Sigmoid colon (tissue), 7 donors: ENCODE measurements around the gene HELZ. TPM values are rescaled to one million over a fixed set of nuclear protein-coding genes. Genes with fewer than 3 reads are reported as not detected.

Experiments used
- DNase-seq: peaks from one replicate; pipeline ENCODE4 v3.0.0-alpha.2; 2019
- H3K27ac ChIP-seq, 4 donors: fragments of 200-600 bp; sonication (generic); one replicate each; pipeline ENCODE4 v1.5.1; 2016 to 2019; ENCODE audit warnings: mild to moderate bottlenecking in 1 of 4
- H3K27me3 ChIP-seq, 3 donors: fragments of 200-600 bp; sonication (generic); one replicate each; pipeline ENCODE4 v1.5.1; 2019; ENCODE audit warnings: mild to moderate bottlenecking in 1 of 3
- H3K36me3 ChIP-seq, 4 donors: fragments of 200-600 bp; sonication (generic); one replicate each; pipeline ENCODE4 v1.5.1; 2016 to 2019
- H3K4me1 ChIP-seq, 4 donors: fragments of 200-600 bp; sonication (generic); one replicate each; pipeline ENCODE4 v1.5.1; 2017 to 2019
- H3K4me3 ChIP-seq, 4 donors: fragments of 200-600 bp; sonication (generic); one replicate each; pipeline ENCODE4 v1.5.1; 2017 to 2019; ENCODE audit warnings: mild to moderate bottlenecking in 2 of 4, moderate library complexity in 1 of 4
- H3K9me3 ChIP-seq, 4 donors: fragments of 200-600 bp in 3 of 4; sonication (generic) in 3 of 4; one replicate each; pipeline versions ENCODE4 v1.5.1 to v1.6.1; 2013 to 2019
- CTCF ChIP-seq, 4 experiments: fragments of 450-650 bp in 3 of 4; fragments of 200-600 bp in 1 of 4; IDR thresholded peaks; one replicate each; pipeline ENCODE4 v1.5.1; 2016 to 2019; ENCODE audit warnings: antibody characterized with exemption in 4 of 4, mild to moderate bottlenecking in 3 of 4, moderate library complexity in 2 of 4
- EP300 ChIP-seq, 4 donors: sonication (generic); formaldehyde crosslinking; IDR thresholded peaks; one replicate each; pipeline ENCODE4 v1.6.1; 2017; ENCODE audit warnings: antibody characterized with exemption in 4 of 4
- POLR2A ChIP-seq, 2 donors: fragments of 450-650 bp; IDR thresholded peaks; one replicate each; pipeline ENCODE4 v1.6.1; 2016; ENCODE audit warnings: antibody characterized with exemption in 2 of 2, mild to moderate bottlenecking in 2 of 2, moderate library complexity in 2 of 2
- POLR2AphosphoS5 ChIP-seq, 4 donors: sonication (generic); formaldehyde crosslinking; IDR thresholded peaks; one replicate each; pipeline ENCODE4 v1.6.1; 2017; ENCODE audit warnings: antibody characterized with exemption in 4 of 4
- WGBS, 2 donors: extraction: QIAGEN DNeasy Blood & Tissue Kit; methylation state at CpG; one replicate each; pipeline ENCODE4 v1.1.7; 2013; 5-methylcytosine and 5-hydroxymethylcytosine counted together
- intact Hi-C: fragments of 100-400 bp; cut with DNase I; formaldehyde crosslinking; loops from one replicate; pipeline ENCODE4 v1.15.1; 2023
- polyA plus RNA-seq, 3 donors: library from polyadenylated mRNA; stranded (reverse); fragments of 200-250 nt; gene quantifications; one replicate each; pipeline ENCODE4 v1.2.3, GENCODE V29; 2013
- total RNA-seq, 4 donors: library from RNA; depleted of rRNA; stranded (reverse); fragments of >200 nt; gene quantifications; one replicate each; pipeline ENCODE4 v1.1.0, GENCODE V29; 2016
- donor health status: healthy with polysubstance abuse.
- donor health status: Bipolar disorder and iron deficiency.
- donor health status: healthy.

HELZ gene
- total and polyA plus RNA-seq, 7 donors, result 2.4 to 61.5 (median 31.7) TPM

- intact Hi-C loops, result no loop called here
- no peak for TF ChIP-seq POLR2A (IDR thresholded peaks at IDR 0.05)
- TF ChIP-seq CTCF (IDR thresholded peaks at IDR 0.05), result no peak
- no peak for TF ChIP-seq POLR2AphosphoS5 (IDR thresholded peaks at IDR 0.05)
- TF ChIP-seq EP300 (IDR thresholded peaks at IDR 0.05), result no peak
These were observed 17.5 kb downstream of the HELZ start for GRCh38 chr17:67227488-67227887.

GRCh38 chr17:67225316-67225715 lies 19.7 kb downstream of the HELZ start:
- H3K36me3 ChIP-seq, result no peaks in the 10 kb centered on the region
- H3K4me3 ChIP-seq, result no peak overlapping the region
- no peaks in the 10 kb centered on the region for H3K27me3 ChIP-seq
- intact Hi-C loops, result no loop called here
- peaks cover 0 to 26% (median 16%) of the 10 kb centered on the region in 4 donors for H3K4me1 ChIP-seq
- no peaks in the 10 kb centered on the region for H3K9me3 ChIP-seq
- WGBS, 2 donors, result 90 to 93% methylated on average over 4 of the region's 4 CpGs
- TF ChIP-seq CTCF (IDR thresholded peaks at IDR 0.05), result no peak
- TF ChIP-seq POLR2A (IDR thresholded peaks at IDR 0.05), result no peak
- no peak for TF ChIP-seq EP300 (IDR thresholded peaks at IDR 0.05)
- TF ChIP-seq POLR2AphosphoS5 (IDR thresholded peaks at IDR 0.05), result no peak
- no peak overlapping the region for H3K27ac ChIP-seq
- DNase-seq, result no peak

More at GRCh38 chr17:67227488-67227887, 17.5 kb downstream of the HELZ start:
- Histone ChIP-seq H3K36me3 (no peaks in the 10 kb centered on the region), H3K27me3 (no peaks in the 10 kb centered on the region), H3K9me3 (no peaks in the 10 kb centered on the region), H3K27ac (no peak overlapping the region), H3K4me3 (no peak overlapping the region), H3K4me1 (peaks cover 0 to 19% (median 13%) of the 10 kb centered on the region in 4 donors)
- DNase-seq, result no peak

- DNase-seq, result no peak
These were observed 20.3 kb downstream of the HELZ start for GRCh38 chr17:67224736-67225135.

GRCh38 chr17:67223924-67224323 lies 21.1 kb downstream of the HELZ start:
- H3K36me3 ChIP-seq, result no peaks in the 10 kb centered on the region
- peaks cover 0 to 30% (median 16%) of the 10 kb centered on the region in 4 donors for H3K4me1 ChIP-seq
- no peak overlapping the region for H3K4me3 ChIP-seq
- intact Hi-C loops, result no loop called here
- H3K27ac ChIP-seq, result no peak overlapping the region
- WGBS, 2 donors, result 85 to 92% methylated on average over 6 of the region's 6 CpGs
- H3K9me3 ChIP-seq, result no peaks in the 10 kb centered on the region
- no peaks in the 10 kb centered on the region for H3K27me3 ChIP-seq
- no peak for DNase-seq
- TF ChIP-seq POLR2AphosphoS5 (IDR thresholded peaks at IDR 0.05), result no peak
- no peak for TF ChIP-seq EP300 (IDR thresholded peaks at IDR 0.05)
- TF ChIP-seq CTCF (IDR thresholded peaks at IDR 0.05), result no peak
- no peak for TF ChIP-seq POLR2A (IDR thresholded peaks at IDR 0.05)

More at GRCh38 chr17:67224736-67225135, 20.3 kb downstream of the HELZ start:
- Histone ChIP-seq H3K4me1 (peaks cover 0 to 27% (median 16%) of the 10 kb centered on the region in 4 donors), H3K36me3 (no peaks in the 10 kb centered on the region), H3K27me3 (no peaks in the 10 kb centered on the region), H3K4me3 (no peak overlapping the region), H3K9me3 (no peaks in the 10 kb centered on the region), H3K27ac (no peak overlapping the region)
- intact Hi-C loops, result no loop called here
- 96 to 97% methylated on average over 9 of the region's 9 CpGs for WGBS, 2 donors
- no peak for TF ChIP-seq EP300 (IDR thresholded peaks at IDR 0.05)
- no peak for TF ChIP-seq CTCF (IDR thresholded peaks at IDR 0.05)
- no peak for TF ChIP-seq POLR2A (IDR thresholded peaks at IDR 0.05)
- TF ChIP-seq POLR2AphosphoS5 (IDR thresholded peaks at IDR 0.05), result no peak
